22Rv1 (cell line): ENCODE data around the gene ACMSD.

Experiments used
- CTCF ChIP-seq: fragments of 450-650 bp; IDR thresholded peaks from 2 replicates; pipeline ENCODE4 v1.5.1; 2017; ENCODE audit warnings: mild to moderate bottlenecking
- ZFX ChIP-seq: fragments of 450-650 bp; IDR thresholded peaks from 2 replicates; pipeline ENCODE4 v1.6.1; 2017; ENCODE audit warnings: antibody characterized with exemption, borderline replicate concordance

GRCh38 chr2:134869946-134870736 is 31.7 kb downstream of the ACMSD start:
- TF ChIP-seq CTCF (no peak), ZFX (no peak)
